H54 (cell line): Measurements from ENCODE around the gene ROR1.

Source experiments
- DNase-seq: peaks from one replicate; pipeline ENCODE4 v3.0.0; 2011; ENCODE audit warnings: low spot score, mixed read lengths; ENCODE audit not compliant: insufficient read length
- FAIRE-seq: peaks from 3 replicates; lab custom pipeline; 2011; peaks lifted over from hg19 to GRCh38; lab: Jason Lieb, UNC
- POLR2A ChIP-seq: IDR thresholded peaks from 2 replicates; pipeline ENCODE4 v1.6.1; 2011; ENCODE audit warnings: low read depth, mild to moderate bottlenecking, low read length

The ROR1 gene

GRCh38 chr1:63891060-63891690, 117.4 kb downstream of the ROR1 start:
- no peak for DNase-seq
- no peak for FAIRE-seq
- TF ChIP-seq POLR2A: no peak

DNA sequence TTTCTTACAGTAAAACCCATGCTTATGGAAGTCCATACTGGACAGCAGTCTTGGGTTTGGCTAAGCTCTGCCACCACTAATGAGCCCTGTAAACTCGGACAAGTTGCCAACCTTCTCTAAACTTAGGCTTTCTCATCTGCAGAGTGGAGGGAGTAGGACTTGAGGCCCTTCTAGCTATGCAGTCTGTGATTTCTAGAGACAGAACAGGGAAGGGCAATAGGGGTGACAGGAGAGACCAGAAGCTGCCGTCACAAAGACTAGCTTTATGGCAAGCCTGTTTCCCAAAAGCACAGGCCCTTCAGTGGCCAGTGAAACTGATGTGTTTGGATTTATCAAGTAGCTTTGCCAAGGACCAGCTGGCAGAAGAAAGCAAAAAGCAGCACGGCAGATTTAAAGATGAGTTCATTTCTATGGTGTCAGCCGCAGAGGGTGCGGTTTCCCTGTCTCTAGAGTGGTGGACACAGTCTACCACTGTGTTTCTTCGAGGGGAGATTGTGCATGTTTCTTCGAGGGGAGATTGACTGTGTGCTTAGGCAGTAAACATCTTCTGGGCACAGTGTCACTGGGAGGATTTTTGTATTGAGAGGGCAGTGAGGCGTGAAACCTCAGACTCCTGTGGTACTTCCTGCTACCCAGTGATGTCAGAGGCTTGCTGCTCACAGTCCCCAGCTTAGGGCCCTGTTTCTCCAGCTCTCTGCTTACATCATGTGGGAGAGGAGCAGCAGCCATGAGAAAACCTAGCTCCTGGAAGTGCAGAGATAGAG, 119.0 kb downstream of the ROR1 start:
- no peak for DNase-seq
- TF ChIP-seq POLR2A: no peak
- FAIRE-seq: no peak

GRCh38 chr1:63893976-63894375, 120.2 kb downstream of the ROR1 start:
- FAIRE-seq: peak; percentile 64
- DNase-seq: no peak
- TF ChIP-seq POLR2A: no peak

GRCh38 chr1:63894627-63895265, 120.9 kb downstream of the ROR1 start:
- DNase-seq: no peak
- TF ChIP-seq POLR2A: no peak
- FAIRE-seq: no peak

- FAIRE-seq: no peak
- TF ChIP-seq POLR2A: no peak
- DNase-seq: no peak
These were observed 122.9 kb downstream of the ROR1 start for GRCh38 chr1:63896755-63897154.

DNA sequence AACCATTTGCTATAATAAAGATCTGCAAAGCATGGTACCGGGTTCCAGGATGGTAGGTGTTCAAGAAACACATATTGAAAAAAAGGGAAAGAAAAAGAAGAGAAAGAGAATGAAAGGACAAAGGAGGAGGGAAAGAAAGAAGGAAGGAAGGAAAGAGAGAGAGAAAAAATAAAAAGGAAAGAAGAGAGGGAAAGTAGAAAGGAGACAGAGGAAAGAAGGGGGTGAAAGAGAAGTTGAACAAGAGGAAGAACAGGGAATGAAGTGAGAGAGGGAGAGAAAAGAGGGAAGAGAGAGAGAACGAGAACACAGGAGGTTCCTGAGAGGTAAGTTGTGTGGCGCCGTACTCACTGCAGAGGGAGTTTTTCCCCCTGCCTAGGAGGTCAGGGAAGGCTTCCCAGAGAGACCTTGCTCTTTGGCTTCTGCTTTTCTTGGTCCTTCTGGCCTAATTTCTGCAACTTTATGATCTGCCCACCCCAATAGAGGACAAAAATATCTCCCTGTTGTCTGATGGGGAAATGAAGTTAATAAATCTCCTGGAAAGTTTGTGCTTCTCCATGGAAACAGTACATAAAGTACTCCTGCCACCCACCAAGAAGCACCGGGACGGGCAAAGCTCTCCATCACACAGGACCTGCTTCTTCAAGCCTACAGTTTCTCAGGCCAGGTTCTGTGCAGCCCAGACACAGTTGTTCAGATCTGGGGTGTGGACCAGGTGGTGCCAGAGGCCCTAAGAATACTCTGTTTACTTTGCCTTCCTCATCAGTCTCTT, 124.8 kb downstream of the ROR1 start:
- no peak for TF ChIP-seq POLR2A
- FAIRE-seq (no peak), DNase-seq (no peak)

- FAIRE-seq (peak; percentile 43), DNase-seq (no peak)
- TF ChIP-seq POLR2A: no peak
These were observed 127.3 kb downstream of the ROR1 start for GRCh38 chr1:63901094-63901493.

DNA sequence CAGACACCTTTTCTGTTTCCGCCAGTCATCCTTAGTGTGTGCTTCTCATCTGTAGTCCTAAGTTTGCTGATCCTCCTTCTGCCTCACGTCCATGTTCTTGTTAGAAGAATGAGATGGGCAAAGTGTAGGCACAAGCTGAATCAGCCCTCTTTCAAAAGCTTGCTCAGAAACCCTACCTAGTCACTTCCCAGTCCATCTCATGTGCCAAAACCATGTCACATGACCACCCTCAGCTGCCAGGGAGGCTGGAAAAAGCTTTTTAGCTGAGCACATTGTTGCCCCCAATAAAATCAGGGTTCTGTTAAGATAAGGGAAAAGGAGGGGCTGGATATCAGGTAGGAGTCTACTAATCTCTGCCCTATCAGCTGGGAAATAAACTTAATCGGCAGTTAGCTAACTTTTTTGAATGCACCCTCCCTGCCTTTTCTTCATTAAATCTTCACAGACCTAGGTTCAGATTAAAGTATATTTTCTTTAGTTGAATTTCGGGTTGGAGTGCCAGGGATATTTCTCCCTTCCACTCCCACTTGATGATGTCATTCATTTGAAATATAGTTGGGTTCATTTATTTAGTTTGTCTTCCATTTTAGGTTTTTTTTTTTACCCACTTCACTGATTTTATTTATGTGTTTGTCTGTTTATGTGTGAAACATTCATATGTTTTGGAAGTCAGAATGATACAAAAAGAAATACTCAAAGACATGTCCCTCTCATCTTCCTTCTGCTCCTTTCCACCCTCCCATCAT, 129.2 kb downstream of the ROR1 start:
- DNase-seq: no peak
- TF ChIP-seq POLR2A: no peak
- peak; percentile 67 for FAIRE-seq

- no peak for TF ChIP-seq POLR2A
- no peak for DNase-seq
- no peak for FAIRE-seq
These were observed 130.3 kb downstream of the ROR1 start for GRCh38 chr1:63903947-63904610.

DNA sequence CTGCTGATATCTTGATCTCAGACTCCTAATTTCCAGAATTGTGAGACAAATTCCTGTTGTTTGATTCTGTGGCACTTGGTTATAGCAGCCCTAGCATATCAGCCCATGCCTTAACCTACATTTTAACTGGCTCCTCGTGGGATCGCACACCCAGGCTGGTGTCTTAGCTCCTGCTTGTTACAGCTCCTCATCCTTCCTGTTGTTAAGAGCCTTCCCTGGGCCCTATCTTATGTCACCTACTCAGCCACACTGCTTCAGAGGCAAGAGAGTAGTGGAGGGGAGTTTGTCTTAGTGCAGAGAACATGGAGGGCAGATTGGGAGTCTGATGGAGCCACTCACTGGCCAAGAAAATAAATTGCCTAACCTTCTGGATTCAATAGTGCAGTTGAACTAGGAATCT, 131.0 kb downstream of the ROR1 start:
- FAIRE-seq: no peak
- no peak for DNase-seq
- TF ChIP-seq POLR2A: no peak

DNA sequence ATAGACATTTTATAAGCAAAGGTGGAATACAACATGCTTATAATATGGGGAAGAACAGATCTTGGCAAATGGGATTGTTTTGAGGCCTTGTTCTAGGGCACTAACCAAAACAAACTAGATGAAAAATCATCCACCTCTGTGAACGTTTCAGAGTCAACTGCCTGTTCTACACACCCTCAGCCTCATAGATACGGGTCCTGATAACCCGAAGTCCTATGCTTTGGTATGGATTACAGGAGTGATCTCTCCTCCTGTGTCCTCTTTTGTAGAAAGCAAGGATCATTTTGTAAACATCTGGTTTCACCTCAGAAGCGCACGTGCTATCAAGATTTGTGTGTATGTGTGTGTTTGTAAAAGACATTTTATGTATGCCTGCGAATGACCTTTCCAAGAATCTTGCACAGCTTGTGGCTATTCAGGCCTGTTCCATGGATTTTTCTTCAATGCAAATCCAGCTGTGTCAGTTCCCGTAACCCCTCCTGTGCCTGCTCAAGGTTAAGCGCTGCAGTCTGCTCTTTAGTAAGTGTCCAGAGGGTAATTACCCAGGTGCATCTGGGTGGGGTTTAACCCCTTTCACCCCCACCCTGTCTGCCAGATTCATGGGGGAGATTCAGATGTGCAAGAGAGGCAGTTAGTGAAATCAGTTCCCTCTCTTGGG, 132.4 kb downstream of the ROR1 start:
- DNase-seq: no peak
- peak; percentile 53 for FAIRE-seq
- TF ChIP-seq POLR2A: no peak

GRCh38 chr1:63907051-63907450, 133.2 kb downstream of the ROR1 start:
- DNase-seq: no peak
- no peak for TF ChIP-seq POLR2A
- no peak for FAIRE-seq
